GM21786 (cell line): ENCODE data around the gene ZNF451.

Experiments
- ATAC-seq: cut with Tn5 transposase; IDR thresholded peaks from one replicate; pipeline ENCODE4 v1.9.1; 2021; ENCODE audit not compliant: unreplicated experiment

The ZNF451 gene

GRCh38 chr6:57147401-57147800, 57.4 kb downstream of the ZNF451 start:
- ATAC-seq, result no peak

GRCh38 chr6:57147955-57148858, 58.2 kb downstream of the ZNF451 start:
- no peak for ATAC-seq

- no peak for ATAC-seq
Observed at GRCh38 chr6:57158658-57159057, 68.7 kb downstream of the ZNF451 start.

- ATAC-seq, result no peak
Observed at GRCh38 chr6:57159127-57159526, 69.1 kb downstream of the ZNF451 start.

- no peak for ATAC-seq
Observed at GRCh38 chr6:57162028-57162427, 72.0 kb downstream of the ZNF451 start.

GRCh38 chr6:57162516-57162915, 72.5 kb downstream of the ZNF451 start:
- no peak for ATAC-seq

- no peak for ATAC-seq
Observed at GRCh38 chr6:57163956-57164355, 74.0 kb downstream of the ZNF451 start.

- ATAC-seq, result no peak
Observed at GRCh38 chr6:57165080-57165479, 75.1 kb downstream of the ZNF451 start.

GRCh38 chr6:57172136-57173055, 82.4 kb downstream of the ZNF451 start, which contains the start of gene BAG2:
TSS of gene BAG2 (plus strand) at chr6:57172326. CDS start at chr6:57172698, 372 bp downstream.
- peak; percentile 83 for ATAC-seq

GRCh38 chr6:57173056-57173885, 83.3 kb downstream of the ZNF451 start:
- no peak for ATAC-seq

GRCh38 chr6:57173886-57174510, 84.0 kb downstream of the ZNF451 start:
- ATAC-seq, result no peak

- no peak for ATAC-seq
Observed at GRCh38 chr6:57174511-57174907, 84.5 kb downstream of the ZNF451 start.

GRCh38 chr6:57177545-57178265, 87.7 kb downstream of the ZNF451 start:
- no peak for ATAC-seq

- no peak for ATAC-seq
Observed at GRCh38 chr6:57180596-57180995, 90.6 kb downstream of the ZNF451 start.

- ATAC-seq, result no peak
Observed at GRCh38 chr6:57182017-57182432, 92.0 kb downstream of the ZNF451 start.

- ATAC-seq, result no peak
Observed at GRCh38 chr6:57183336-57183735, 93.3 kb downstream of the ZNF451 start.

- ATAC-seq, result no peak
Observed at GRCh38 chr6:57190140-57190539, 100.2 kb downstream of the ZNF451 start.

GRCh38 chr6:57193177-57193576, 103.2 kb downstream of the ZNF451 start:
- ATAC-seq, result no peak

GRCh38 chr6:57195457-57195856, 105.5 kb downstream of the ZNF451 start:
- ATAC-seq, result no peak
